Fibroblast of villous mesenchyme (primary cell): ENCODE data around the gene UTP25. TPM values are rescaled to one million over a fixed set of nuclear protein-coding genes. Genes with fewer than 3 reads are reported as not detected.

ENCODE experiments used
- DNase-seq: peaks from one replicate; pipeline ENCODE4 v3.0.0-alpha.2; 2010; ENCODE audit warnings: low read depth
- H3K4me3 ChIP-seq: 2 replicates; pipeline ENCODE4 v1.5.1; 2011; ENCODE audit warnings: low read depth, mild to moderate bottlenecking, low read length
- total RNA-seq: library from RNA; depleted of rRNA; stranded (reverse); fragments of >200 nt; gene quantifications from 2 replicates; pipeline ENCODE4 v1.2.3, GENCODE V29; 2012
- TF ChIP-seq, protein P1 (sequence below): IDR thresholded peaks from 2 replicates; pipeline ENCODE4 v1.5.1; 2012; ENCODE audit warnings: low read depth, mild to moderate bottlenecking, low read length; ENCODE audit not compliant: insufficient read depth

The UTP25 gene, protein sequence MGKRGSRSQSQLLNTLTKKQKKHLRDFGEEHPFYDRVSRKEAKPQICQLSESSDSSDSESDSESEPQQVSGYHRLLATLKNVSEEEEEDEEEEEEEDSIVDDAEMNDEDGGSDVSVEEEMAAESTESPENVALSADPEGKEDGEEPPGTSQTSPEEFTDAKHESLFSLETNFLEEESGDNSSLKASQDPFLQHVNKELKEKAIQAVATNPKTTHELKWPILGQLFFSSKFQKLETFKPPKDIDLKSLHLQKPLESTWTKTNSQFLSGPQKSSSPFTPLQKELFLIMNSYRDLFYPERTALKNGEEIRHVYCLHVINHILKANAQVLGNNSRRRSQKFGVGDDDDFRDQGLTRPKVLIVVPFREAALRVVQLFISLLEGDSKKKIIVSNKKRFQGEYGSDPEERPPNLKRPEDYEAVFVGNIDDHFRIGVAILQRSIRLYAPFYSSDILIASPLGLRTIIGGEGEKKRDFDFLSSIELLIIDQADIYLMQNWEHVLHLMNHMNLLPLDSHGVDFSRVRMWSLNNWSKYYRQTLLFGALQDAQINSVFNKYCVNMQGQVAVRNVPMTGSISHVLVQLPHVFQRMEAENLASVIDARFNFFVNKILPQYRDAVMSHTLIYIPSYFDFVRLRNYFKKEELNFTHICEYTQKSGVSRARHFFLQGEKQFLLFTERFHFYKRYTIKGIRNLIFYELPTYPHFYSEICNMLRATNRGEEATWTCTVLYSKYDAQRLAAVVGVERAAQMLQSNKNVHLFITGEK
- 10.6 and 12.1 TPM in 2 replicates for total RNA-seq

DNA sequence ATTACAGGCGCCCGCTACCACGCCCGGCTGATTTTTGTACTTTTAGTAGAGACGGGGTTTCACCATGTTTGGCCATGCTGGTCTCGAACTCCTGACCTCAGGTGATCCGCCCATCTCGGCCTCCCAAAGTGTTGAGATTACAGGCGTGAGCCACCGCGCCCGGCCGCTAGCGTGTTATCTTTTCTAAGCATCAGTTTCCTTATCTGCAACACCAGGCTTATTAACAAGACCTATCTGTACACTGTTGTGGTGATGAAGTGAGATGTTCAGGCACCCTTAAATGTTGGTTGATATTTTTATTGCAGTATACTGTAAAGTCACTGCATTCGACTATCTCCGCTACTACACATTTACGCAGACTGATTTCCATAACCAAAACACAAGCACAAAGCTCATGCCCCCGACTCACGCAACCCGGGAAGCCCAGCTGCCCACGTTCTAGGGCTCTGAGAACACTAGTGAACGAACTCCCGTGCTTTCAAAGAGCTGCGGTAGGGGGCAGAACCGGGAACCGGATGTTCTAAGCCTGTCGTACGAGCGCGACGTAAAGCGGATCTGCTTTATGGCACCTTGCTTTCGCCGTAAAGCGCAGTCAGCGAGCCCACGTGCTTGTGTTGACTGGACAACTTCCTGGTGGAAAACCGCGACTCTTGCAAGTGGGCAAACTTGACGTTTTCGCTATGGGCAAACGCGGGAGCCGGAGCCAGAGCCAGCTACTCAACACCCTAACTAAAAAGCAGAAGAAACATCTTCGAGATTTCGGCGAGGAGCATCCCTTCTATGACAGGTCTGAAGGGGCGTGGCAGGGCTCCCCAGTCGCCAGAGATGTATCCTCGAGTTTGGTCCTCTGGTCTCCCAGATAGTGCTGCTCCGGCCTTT is at the start of gene UTP25:
TSS of gene UTP25 (plus strand) at position 589 of the 879 bp plus-strand sequence. CDS start at position 681, 92 bp downstream.
- TF ChIP-seq, protein P1, sequence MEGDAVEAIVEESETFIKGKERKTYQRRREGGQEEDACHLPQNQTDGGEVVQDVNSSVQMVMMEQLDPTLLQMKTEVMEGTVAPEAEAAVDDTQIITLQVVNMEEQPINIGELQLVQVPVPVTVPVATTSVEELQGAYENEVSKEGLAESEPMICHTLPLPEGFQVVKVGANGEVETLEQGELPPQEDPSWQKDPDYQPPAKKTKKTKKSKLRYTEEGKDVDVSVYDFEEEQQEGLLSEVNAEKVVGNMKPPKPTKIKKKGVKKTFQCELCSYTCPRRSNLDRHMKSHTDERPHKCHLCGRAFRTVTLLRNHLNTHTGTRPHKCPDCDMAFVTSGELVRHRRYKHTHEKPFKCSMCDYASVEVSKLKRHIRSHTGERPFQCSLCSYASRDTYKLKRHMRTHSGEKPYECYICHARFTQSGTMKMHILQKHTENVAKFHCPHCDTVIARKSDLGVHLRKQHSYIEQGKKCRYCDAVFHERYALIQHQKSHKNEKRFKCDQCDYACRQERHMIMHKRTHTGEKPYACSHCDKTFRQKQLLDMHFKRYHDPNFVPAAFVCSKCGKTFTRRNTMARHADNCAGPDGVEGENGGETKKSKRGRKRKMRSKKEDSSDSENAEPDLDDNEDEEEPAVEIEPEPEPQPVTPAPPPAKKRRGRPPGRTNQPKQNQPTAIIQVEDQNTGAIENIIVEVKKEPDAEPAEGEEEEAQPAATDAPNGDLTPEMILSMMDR, result peak; percentile 66
- peak; percentile 97 for DNase-seq
- peak within 1 kb of the TSS; percentile 75 for H3K4me3 ChIP-seq

DNA sequence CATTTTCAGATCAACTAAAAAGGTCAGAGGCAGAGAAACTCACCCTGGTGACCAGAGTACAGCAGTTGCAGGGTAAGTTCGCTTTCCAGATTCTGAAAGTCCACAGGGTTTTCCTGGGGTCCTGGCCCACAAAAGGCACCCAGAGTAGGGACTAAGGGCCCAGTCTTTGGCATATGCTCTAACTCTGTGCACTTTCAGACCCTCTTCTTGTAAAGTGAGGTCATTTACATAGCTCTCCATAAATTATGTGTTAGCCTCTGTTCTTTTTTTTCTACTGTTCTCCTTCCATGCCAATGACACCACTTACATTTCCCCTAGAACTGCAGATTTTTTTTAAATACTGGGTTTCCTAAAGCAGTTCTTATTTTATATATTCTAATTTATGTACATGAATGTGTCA is 49.7 kb upstream of the UTP25 start:
- TF ChIP-seq, protein P1, result no peak
- DNase-seq, result no peak
- H3K4me3 ChIP-seq, result no peak overlapping the region

DNA sequence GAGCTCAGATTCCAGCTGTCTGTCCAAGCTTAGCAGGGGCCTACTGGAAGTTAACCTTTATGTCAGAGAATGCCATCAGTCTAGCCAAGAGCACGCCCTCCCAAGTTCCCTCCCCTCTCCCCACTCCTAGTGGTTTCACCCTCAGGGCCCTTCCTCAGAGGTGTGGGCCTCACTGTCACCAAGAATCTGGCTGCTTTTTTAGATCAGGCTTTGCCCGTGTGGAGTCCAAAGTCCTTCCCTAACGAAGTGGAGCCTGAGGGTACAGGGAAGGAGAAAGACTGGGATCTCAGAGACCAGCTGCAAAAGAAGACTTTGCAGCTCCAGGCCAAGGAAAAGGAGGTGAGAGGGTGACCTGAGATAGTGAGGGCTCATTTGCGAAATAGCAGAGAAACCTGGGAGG is 47.5 kb upstream of the UTP25 start:
- DNase-seq, result no peak
- TF ChIP-seq, protein P1, result no peak
- H3K4me3 ChIP-seq, result no peak overlapping the region

DNA sequence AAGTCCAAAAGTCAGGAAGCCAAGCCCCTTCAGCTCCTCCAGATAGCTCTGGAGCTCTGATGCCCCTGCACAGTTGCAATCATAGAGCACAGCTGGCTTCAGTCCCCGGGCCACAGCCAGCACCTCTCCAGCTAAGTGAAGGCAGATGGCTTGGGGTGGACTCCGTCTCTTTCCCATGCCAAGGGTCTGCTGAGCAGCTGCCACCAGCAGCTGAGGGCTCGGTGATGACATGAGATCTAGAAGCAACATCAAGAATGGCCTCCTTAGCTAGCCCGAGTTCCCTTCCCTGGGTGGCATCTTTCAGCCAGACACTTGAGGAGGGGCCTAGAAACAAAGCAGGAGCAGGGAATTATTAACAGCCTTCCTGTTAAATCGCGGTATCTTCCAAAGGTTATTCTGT is 44.4 kb upstream of the UTP25 start:
- TF ChIP-seq, protein P1, result no peak

DNA sequence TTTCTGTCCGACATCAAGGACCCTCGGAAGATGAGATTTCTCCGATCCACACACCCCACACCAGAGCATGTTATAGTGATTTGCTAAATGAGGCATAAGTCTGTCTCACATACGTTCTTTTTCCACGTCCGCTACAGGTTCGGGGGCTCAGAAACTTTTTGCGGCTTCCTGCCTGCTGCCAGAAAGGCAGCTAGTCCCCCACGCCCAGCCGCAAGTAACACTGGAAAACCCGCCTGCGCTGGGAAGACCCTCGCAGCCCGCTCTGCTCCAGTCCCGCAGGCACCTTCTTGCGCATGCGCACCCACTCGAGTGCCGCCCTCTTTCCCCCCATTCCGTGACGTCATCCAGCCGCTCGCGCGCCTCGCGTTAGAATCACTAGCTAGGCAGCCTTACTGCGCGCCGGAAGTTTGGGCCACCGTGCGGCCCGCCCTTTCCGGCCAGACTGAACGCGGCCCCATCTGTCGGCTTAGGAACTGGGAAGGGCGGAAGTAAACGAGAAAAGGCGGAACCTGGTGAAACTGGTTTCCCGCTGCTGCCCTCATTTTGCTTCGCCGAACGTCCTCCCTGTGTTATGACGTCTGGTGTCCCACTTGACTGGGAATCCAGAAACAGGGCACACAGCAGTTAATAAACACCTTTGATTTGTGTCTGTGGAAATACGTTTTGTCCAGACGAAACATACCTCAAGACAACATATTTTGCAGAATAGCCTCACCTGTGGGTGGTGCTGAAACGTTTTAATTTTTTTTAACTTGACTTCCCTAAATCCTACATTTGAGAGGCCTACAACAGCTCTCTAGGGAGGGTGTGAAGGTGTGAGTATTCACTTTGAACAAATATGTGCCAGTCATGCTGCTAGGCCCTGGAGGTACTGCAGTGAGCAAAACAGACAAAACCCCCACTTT is 43.3 kb upstream of the UTP25 start, which contains the start of gene C1orf74:
TSS of gene C1orf74 (minus strand) at position 295 of the 905 bp plus-strand sequence. CDS start 925 bp downstream, outside the sequence.
- TF ChIP-seq, protein P1, result no peak
- peak within 1 kb of the TSS; percentile 94 for H3K4me3 ChIP-seq
- DNase-seq, result peak; percentile 97

More for the DNA sequence above, 44.4 kb upstream of the UTP25 start:
- DNase-seq, result no peak
- H3K4me3 ChIP-seq, result peak overlapping the region; percentile 94
